ENCODE results near the gene KRTAP9-8.
A peak's percentile ranks its signal among the peaks of the same experiment; 100 is the strongest.
"Not testable (repeated sequence)": the region's sequence is repeated elsewhere in the genome, so short reads cannot be mapped to it uniquely, and the experiment has no call there.

The KRTAP9-8 gene

DNA sequence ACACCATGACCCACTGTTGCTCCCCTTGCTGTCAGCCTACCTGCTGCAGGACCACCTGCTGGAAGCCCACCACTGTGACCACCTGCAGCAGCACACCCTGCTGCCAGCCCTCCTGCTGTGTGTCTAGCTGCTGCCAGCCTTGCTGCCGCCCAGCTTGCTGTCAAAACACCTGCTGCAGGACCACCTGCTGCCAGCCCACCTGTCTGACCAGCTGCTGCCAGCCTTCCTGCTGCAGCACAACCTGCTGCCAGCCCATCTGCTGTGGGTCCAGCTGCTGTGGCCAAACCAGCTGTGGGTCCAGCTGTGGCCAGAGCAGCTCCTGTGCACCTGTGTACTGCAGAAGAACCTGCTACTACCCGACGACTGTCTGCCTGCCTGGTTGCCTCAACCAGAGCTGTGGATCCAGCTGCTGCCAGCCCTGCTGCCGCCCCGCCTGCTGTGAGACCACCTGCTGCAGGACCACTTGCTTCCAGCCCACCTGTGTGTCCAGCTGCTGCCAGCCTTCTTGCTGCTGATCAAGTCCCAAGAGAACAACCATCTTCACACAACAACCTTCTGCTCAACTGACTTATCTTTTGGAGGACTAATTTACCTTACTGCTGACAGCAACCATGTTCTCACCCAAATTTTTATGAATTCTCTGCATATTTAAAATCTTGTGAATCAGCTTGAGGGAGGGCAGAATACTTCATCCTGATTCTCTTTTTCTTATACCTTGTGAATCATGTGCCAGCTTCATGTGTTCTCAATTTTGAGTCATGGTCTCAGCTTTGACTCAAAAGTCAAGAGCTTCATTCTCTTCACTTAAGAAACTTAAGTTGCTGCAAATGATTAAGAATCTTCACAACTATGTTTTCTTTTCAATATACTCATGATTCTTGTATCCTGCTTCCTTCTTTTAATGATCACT is 17.8 kb downstream of the KRTAP9-8 start, which contains the start of gene KRTAP9-9:
Gene KRTAP9-9, plus strand, starts transcription at position 4 of the 910 bp plus-strand sequence.
- DNase-seq (ENCODE audit: low read depth) = peak; percentile 49

DNA sequence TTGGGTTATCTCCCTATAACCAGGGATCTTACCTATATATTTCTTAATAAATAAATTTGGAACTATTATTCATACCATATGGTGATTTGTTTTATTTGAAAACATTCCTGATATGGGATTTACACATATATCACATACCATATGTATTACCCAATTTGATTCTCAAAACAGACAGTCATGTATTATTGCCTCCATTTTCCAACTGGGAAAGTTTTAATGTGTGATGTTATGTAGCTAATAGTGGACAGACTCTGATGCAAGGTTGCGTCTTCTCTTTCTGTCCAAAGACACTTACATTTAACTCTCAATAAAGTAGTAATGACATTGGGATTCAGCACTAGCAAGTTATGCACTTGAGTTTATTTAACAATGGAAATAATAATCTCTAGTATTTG is 18.5 kb downstream of the KRTAP9-8 start:
- DNase-seq (ENCODE audit: low read depth) = peak; percentile 39

DNA sequence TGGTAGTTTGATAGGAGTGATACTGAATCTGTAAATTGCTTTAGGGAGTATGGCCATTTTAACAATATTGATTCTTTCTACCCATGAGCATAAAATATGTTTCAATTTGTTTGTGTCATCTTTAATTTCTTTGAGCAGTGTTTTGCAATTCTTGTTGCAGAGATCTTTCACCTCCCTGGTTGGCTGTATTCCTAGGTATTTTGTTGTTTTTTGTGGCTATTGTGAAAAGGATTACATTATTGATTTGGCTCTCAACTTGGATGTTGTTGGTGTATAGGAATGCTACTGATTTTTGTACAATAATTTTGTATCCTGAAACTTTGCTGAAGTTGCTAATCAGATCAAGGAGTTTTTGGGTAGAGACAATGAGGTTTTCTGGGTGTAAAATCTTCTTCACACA is 20.6 kb downstream of the KRTAP9-8 start:
- no peak for DNase-seq (ENCODE audit: low read depth)

DNA sequence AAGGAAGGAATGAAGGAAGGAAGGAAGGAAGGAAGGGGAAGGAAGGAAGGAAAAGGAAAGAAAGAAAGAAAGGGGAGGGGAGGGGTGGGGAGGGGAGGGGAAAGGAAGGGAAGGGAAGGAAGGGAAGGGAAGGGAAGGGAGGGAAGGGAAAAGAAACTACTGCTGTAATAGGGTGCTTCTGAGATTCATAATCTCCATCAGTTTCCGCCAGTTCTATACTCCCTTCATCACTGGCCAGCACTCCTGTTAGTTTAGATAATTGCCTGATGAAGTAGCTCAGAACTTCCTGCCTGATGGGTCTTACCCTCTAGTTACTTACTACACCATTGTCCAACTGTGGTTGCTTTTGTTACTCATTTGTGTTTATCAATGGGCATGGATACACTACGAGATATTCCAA is 25.4 kb downstream of the KRTAP9-8 start:
- no peak for DNase-seq (ENCODE audit: low read depth)

DNA sequence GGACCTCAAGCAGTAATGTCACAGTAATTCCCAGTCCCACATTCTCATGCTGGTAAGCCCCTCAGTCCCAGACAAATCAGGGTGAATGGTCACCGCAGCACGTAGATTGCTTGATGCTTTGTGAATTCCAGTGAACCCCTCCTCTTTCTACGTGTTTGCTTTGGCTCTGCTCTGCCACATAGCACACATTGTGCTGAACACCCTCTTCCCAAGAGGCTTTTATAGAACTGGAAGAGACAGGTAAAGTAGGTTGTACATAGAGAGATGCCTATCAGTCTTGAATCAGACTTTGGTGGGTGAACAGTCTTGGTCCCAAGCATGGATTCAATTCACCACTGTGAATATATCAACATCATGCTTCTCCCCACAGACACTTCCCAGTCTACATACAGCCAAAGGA is 26.8 kb downstream of the KRTAP9-8 start:
- DNase-seq (ENCODE audit: low read depth) = no peak

DNA sequence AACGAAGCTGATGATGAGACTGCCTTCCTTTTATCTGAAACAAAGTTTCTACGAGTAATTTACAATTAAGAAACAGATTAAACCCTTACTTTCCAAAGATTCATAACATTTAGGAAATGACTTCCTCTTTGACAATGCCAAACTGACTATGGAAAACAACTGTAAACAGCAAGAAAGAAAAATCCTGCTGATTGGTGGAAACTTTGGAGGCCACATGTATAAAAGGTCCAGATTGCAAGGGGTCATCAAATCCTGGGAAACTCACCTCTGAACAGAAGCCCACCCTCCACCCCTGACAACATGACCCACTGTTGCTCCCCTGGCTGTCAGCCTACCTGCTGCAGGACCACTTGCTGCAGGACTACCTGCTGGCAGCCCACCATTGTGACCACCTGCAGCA is 27.3 kb downstream of the KRTAP9-8 start, which contains the start of gene KRTAP9-6:
Gene KRTAP9-6, plus strand, starts transcription at position 301 of the 400 bp plus-strand sequence. Its CDS starts 0 bp downstream, at position 301.
- DNase-seq (ENCODE audit: low read depth) = no peak

DNA sequence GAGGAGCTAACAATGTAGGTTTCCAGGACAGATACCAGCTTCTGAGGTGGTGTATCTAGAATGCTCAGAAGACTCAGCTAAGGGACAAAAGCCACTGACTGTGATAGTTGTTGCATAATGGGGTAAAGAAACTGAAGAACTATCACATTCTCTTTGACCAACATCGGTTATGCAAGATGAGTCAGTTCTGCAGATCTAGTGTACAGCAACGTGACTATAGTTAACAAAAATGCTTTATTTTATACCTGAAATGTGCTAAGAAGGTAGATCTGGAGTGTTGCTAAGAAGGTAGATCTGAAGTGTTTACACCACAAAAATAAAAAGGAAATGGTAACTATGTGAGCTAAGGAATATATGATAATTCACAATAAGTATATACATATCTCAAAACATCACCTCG is 29.9 kb downstream of the KRTAP9-8 start:
- DNase-seq (ENCODE audit: low read depth) = peak; percentile 22

DNA sequence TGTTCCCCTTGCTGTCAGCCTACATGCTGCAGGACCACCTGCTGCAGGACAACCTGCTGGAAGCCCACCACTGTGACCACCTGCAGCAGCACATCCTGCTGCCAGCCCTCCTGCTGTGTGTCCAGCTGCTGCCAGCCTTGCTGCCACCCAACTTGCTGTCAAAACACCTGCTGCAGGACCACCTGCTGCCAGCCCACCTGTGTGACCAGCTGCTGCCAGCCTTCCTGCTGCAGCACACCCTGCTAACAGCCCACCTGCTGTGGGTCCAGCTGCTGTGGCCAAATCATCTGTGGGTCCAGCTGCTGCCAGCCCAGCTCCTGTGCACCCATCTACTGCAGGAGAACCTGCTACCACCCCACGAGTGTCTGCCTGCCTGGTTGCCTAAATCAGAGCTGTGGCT is 33.5 kb downstream of the KRTAP9-8 start:
- DNase-seq (ENCODE audit: low read depth) = not testable (repeated sequence)

DNA sequence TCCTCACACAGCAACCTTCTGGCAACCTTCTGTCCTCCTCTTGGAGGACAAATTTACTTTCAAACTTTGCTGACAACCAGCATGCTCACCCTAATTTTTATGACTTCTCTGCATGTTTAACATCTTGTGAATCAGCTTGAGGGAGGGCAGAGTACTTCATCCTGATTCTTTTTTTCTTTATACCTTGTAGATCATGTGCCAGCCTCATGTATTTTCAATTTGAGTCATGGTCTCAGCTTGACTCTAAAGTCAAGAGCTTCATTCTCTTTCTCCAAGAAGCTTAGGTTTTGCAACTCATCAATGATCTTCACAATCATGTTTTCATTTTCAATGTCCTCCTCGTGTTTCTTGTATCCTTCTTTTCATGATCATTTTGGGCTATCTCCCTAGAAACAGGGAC is 34.1 kb downstream of the KRTAP9-8 start:
- no peak for DNase-seq (ENCODE audit: low read depth)

DNA sequence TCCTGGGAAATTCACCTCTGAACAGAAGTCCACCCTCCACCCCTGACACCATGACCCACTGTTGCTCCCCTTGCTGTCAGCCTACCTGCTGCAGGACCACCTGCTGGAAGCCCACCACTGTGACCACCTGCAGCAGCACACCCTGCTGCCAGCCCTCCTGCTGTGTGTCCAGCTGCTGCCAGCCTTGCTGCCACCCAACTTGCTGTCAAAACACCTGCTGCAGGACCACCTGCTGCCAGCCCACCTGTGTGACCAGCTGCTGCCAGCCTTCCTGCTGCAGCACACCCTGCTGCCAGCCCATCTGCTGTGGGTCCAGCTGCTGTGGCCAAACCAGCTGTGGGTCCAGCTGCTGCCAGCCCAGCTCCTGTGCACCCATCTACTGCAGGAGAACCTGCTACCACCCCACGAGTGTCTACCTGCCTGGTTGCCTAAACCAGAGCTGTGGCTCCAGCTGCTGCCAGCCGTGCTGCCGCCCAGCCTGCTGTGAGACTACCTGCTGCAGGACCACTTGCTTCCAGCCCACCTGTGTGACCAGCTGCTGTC is 37.9 kb downstream of the KRTAP9-8 start, which contains the start of gene KRTAP9-7:
Gene KRTAP9-7, plus strand, starts transcription at position 51 of the 543 bp plus-strand sequence. Its CDS starts 0 bp downstream, at position 51.
- DNase-seq (ENCODE audit: low read depth) = not testable (repeated sequence)

DNA sequence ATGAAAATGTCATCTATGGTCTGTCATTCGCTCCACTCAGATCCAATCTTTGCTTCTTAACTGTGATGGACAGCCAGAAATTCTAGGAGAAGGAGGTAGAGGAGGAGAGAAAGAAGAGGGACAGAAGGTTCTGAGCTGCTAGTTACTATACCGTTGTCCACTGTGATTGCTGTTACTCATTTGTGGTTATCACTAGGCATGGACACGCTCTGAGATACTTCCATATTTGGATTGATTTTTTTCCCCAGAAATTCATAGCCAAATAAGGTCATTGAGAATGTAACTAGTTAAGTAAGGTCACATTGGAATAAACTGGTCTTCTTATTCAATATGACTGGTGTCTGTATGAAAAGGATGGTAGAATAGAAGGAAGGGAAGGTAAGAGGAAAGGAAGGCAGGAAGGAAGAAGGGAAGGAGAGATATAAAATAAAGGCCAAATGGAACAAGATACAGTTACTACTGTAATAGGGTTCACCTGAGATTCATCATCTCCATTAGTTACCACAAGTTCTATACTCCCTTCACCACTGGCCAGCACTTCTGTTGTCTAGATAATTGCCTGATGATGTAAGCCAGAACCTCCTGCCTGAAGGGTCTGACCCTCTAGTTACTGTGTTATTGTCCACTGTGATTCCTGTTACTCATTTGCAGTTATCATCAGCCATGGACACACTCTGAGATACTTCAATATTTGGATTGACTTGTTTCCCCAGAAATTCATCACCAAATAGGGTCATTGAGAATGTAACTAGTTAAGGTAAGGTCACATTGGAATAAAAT is 40.6 kb downstream of the KRTAP9-8 start:
- peak; percentile 55 for DNase-seq (ENCODE audit: low read depth)

DNA sequence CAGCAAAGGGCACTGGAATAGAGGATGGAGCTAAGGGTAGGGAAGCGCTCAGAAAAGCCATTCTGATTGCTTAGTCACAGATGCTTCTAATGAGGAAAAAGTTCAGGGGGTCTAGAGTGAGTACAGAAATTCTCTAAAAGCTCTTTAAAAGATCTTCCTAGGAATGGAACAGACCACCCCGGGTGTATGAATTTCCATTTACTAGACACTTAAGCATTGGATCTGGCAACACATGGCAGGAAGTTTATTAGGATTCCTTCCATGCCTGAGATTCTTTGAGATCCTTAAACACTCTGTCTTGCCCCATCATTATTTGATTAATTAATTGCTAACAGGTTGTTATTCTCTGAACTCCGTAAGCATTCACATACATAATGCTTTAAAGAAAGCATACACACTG is 46.2 kb downstream of the KRTAP9-8 start:
- DNase-seq (ENCODE audit: low read depth) = peak; percentile 96

DNA sequence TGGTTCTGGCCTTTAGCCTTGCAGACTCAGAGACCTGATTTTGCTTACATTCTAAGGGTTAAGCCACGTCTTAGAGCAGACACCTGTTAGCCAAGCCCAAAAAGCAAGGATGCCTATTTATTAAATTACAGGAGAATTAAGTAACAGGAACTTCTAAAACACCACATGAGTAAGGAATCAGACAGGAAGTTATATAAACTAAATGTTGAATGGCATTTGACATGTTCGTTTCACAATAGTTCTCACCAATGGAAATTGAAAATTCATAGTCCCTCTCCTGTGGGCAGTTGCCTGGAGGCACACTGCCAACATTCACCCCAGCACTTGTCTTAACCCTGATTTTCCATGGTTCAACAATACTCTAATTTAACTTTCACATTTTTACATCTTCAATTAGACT is 46.7 kb downstream of the KRTAP9-8 start:
- DNase-seq (ENCODE audit: low read depth) = peak; percentile 50

DNA sequence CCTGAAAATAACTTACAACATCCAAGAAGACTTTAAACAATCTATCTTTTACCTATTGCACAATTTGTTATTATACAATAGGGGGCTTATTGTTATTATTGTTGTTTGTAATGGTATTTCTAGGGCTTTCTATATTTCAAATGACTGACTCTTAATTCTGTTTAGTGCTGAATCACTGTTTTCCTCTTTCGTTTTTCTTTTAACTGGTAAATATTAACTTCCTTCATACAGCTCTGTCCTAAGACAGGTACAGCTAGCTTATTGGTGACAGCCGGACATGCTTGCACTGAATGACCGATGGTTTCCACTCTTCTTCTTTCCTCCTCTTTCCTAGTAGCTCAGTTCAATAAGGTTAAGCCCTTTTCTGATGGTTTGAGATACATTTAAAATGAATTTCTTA is 49.3 kb downstream of the KRTAP9-8 start:
- no peak for DNase-seq (ENCODE audit: low read depth)
